Endothelial cell of umbilical vein (primary cell): ENCODE data around the gene LRRC72. TPM values are rescaled to one million over a fixed set of nuclear protein-coding genes. Genes with fewer than 3 reads are reported as not detected.
"Not testable (repeated sequence)": the region's sequence is repeated elsewhere in the genome, so short reads cannot be mapped to it uniquely, and the experiment has no call there.

Source experiments
- BruUV-seq: library from RNA; stranded (reverse); fragments of 400-500 nt; replicated peaks from 2 replicates; lab custom pipeline; 2021; lab: Mats Ljungman, UMichigan
- CTCF ChIA-PET: fragments of 300-600, 350-600 bp; sonication (Branson Sonifier 250); formaldehyde crosslinking; loops from one replicate; lab custom pipeline; 2021; ENCODE audit warnings: antibody characterized with exemption, inconsistent platforms; lab: Charles Lee
- POLR2A ChIA-PET: fragments of 300-600, 350-600 bp; sonication (Branson Sonifier 250); formaldehyde crosslinking; loops from one replicate; lab custom pipeline; 2021; ENCODE audit warnings: antibody characterized with exemption, inconsistent platforms; lab: Charles Lee
- DNase-seq: peaks from one replicate; pipeline ENCODE4 v3.0.0-alpha.2; 2011; ENCODE audit warnings: low read depth, low spot score
- FAIRE-seq: peaks from 2 replicates; lab custom pipeline; 2011; peaks lifted over from hg19 to GRCh38; lab: Jason Lieb, UNC
- H2AFZ ChIP-seq: 2 replicates; pipeline ENCODE4 v1.6.0; 2012; ENCODE audit warnings: low read depth, low read length, control low read depth, inconsistent platforms
- H3K27ac ChIP-seq: 2 replicates; pipeline ENCODE4 v1.5.1; 2011; ENCODE audit warnings: low read depth, mild to moderate bottlenecking, control low read depth, low read length, moderate library complexity; ENCODE audit not compliant: insufficient read depth
- H3K27me3 ChIP-seq, 2 experiments: 2 replicates each; pipeline versions ENCODE4 v1.6.0 to v1.6.1; 2011; ENCODE audit warnings: low read length in 2 of 2, mixed read lengths in 1 of 2; ENCODE audit not compliant: control insufficient read depth in 2 of 2, insufficient read depth in 2 of 2
- H3K36me3 ChIP-seq, 2 experiments: 2 replicates in 1 of 2; 3 replicates in 1 of 2; pipeline ENCODE4 v1.5.1; 2011; ENCODE audit warnings: low read length in 2 of 2, mild to moderate bottlenecking in 1 of 2, moderate library complexity in 1 of 2; ENCODE audit not compliant: control insufficient read depth in 2 of 2, insufficient read depth in 2 of 2; ENCODE audit errors: extremely low read depth in 1 of 2
- H3K4me1 ChIP-seq: 3 replicates; pipeline ENCODE4 v1.5.1; 2011; ENCODE audit warnings: mild to moderate bottlenecking, low read length; ENCODE audit not compliant: control insufficient read depth, insufficient read depth; ENCODE audit errors: extremely low read depth
- H3K4me2 ChIP-seq: 2 replicates; pipeline ENCODE4 v1.6.1; 2011; ENCODE audit warnings: low read length, control low read depth, mixed read lengths; ENCODE audit not compliant: insufficient read depth
- H3K4me3 ChIP-seq, 3 experiments: fragments of 200-600 bp in 1 of 3; sonication (generic), shearing (Covaris generic) in 1 of 3; replicated peaks in 1 of 3; 2 replicates each; pipeline ENCODE4 v1.5.1; 2011 to 2016; ENCODE audit warnings: control low read depth in 3 of 3, low read length in 3 of 3, mild to moderate bottlenecking in 2 of 3, inconsistent platforms in 1 of 3, low read depth in 1 of 3, moderate library complexity in 1 of 3; ENCODE audit not compliant: insufficient read depth in 1 of 3
- H3K79me2 ChIP-seq: 2 replicates; pipeline ENCODE4 v1.6.0; 2012; ENCODE audit warnings: low read length, inconsistent platforms; ENCODE audit not compliant: control insufficient read depth, insufficient read depth
- H3K9ac ChIP-seq: replicated peaks from 2 replicates; pipeline ENCODE3; 2011; ENCODE audit warnings: low read length, control low read depth; ENCODE audit not compliant: insufficient read depth; ENCODE audit errors: extremely low read depth
- H3K9me1 ChIP-seq: replicated peaks from 3 replicates; pipeline ENCODE4 v1.6.0; 2011; ENCODE audit warnings: mild to moderate bottlenecking, low read length; ENCODE audit not compliant: control insufficient read depth, insufficient read depth; ENCODE audit errors: extremely low read depth
- H3K9me3 ChIP-seq: replicated peaks from 2 replicates; pipeline ENCODE4 v1.5.1; 2012; ENCODE audit warnings: low read length, inconsistent platforms; ENCODE audit not compliant: control insufficient read depth, insufficient read depth
- H4K20me1 ChIP-seq: replicated peaks from 2 replicates; pipeline ENCODE3; 2011; ENCODE audit warnings: mild to moderate bottlenecking, low read length; ENCODE audit not compliant: control insufficient read depth, insufficient read depth; ENCODE audit errors: extremely low read depth
- EZH2 ChIP-seq: IDR thresholded peaks from 2 replicates; pipeline ENCODE4 v1.6.1; 2012; ENCODE audit warnings: borderline replicate concordance, low read depth, mild to moderate bottlenecking, moderate library complexity, low read length, inconsistent platforms; ENCODE audit not compliant: severe bottlenecking
- GATA2 ChIP-seq: IDR thresholded peaks from 2 replicates; pipeline ENCODE4 v1.7.0; 2011; ENCODE audit warnings: low read depth, mild to moderate bottlenecking, moderate library complexity, mixed read lengths, low read length; ENCODE audit not compliant: insufficient read length, insufficient read depth
- MAX ChIP-seq: IDR thresholded peaks from 2 replicates; pipeline ENCODE4 v1.6.1; 2011; ENCODE audit not compliant: insufficient read depth, insufficient read length
- POLR2A ChIP-seq: IDR thresholded peaks from 2 replicates; pipeline ENCODE4 v1.6.1; 2012; ENCODE audit warnings: low read depth, mild to moderate bottlenecking, control low read depth, low read length
- POLR2AphosphoS5 ChIP-seq: IDR thresholded peaks from 2 replicates; pipeline ENCODE4 v1.6.1; 2012; ENCODE audit warnings: low read depth, mild to moderate bottlenecking, control low read depth, low read length, moderate library complexity; ENCODE audit not compliant: insufficient read depth
- dilution Hi-C: fragments of 300-500 bp; cut with MboI; formaldehyde crosslinking; loops from one replicate; pipeline ENCODE4 v1.15.0; 2019; ENCODE audit warnings: low sequenced_read_pairs; ENCODE audit not compliant: extremely low pct_ligation_motif_present
- intact Hi-C: fragments of 100-400 bp; cut with micrococcal nuclease; formaldehyde crosslinking; loops from one replicate; pipeline ENCODE4 v1.10.0; 2022
- polyA plus RNA-seq, 4 experiments: library from polyadenylated mRNA; depleted of rRNA in 3 of 4; stranded (reverse) in 3 of 4; unstranded in 1 of 4; fragments of >200 nt; gene quantifications; 2 replicates each; pipeline versions ENCODE4 v1.2.1 to v1.2.3, GENCODE V29; 2011 to 2012; ENCODE audit warnings: missing spikeins in 1 of 4
- total RNA-seq: library from RNA; stranded (reverse); gene quantifications from 2 replicates; pipeline ENCODE4 v1.2.3, GENCODE V29; 2021

Gene LRRC72
- total and polyA plus RNA-seq, 2 donors (not counting 3 experiments of a cell fraction or from before 2014, with no cell fraction given) = not detected

- DNase-seq, H3K4me2 ChIP-seq, dilution Hi-C loops, H3K36me3 ChIP-seq, H3K4me1 ChIP-seq, BruUV-seq, H3K9ac ChIP-seq, H3K27me3 ChIP-seq, POLR2A ChIA-PET, FAIRE-seq, H4K20me1 ChIP-seq, H3K27ac ChIP-seq, H3K9me1 ChIP-seq, H3K4me3 ChIP-seq, H2AFZ ChIP-seq, intact Hi-C loops, H3K79me2 ChIP-seq, H3K9me3 ChIP-seq: not testable (repeated sequence)
- CTCF ChIA-PET = interaction anchor here (1.5 kb wide), 1 partner anchor 8 kb away, joined by 3 read pairs; no protein-coding TSS in a partner anchor
Measured at GRCh38 chr7:16506422-16506821, 20.2 kb upstream of the LRRC72 start.

- Histone ChIP-seq H3K4me3 (no peak overlapping the region), H3K9me1 (no peaks in the 10 kb centered on the region), H3K4me2 (no peak overlapping the region), H3K4me1 (no peaks in the 10 kb centered on the region), H3K9ac (no peak overlapping the region), H2AFZ (no peak overlapping the region), H3K36me3 (no peaks in the 10 kb centered on the region), H4K20me1 (no peaks in the 10 kb centered on the region), H3K27me3 (no peaks in the 10 kb centered on the region), H3K79me2 (no peaks in the 10 kb centered on the region), H3K9me3 (no peaks in the 10 kb centered on the region), H3K27ac (no peak overlapping the region)
- FAIRE-seq (no peak), DNase-seq (no peak)
- no TSS peak for BruUV-seq
- CTCF ChIA-PET = interaction anchor here (1.6 to 2.1 kb wide), 2 partner anchors 12 to 55 kb away, joined by 3 to 6 read pairs; no protein-coding TSS in a partner anchor
- intact Hi-C loops = no loop called here
- TF ChIP-seq POLR2A = no peak
- TF ChIP-seq EZH2 = no peak
- no peak for TF ChIP-seq MAX
- TF ChIP-seq GATA2 = no peak
- TF ChIP-seq POLR2AphosphoS5 = no peak
- dilution Hi-C loops = no loop called here
- POLR2A ChIA-PET = no interaction called here
Measured at GRCh38 chr7:16509829-16510228, 16.8 kb upstream of the LRRC72 start.
